Pancreas (tissue), 10 donors: ENCODE measurements around the gene TMOD1. TPM values are rescaled to one million over a fixed set of nuclear protein-coding genes. Genes with fewer than 3 reads are reported as not detected.

Source experiments
- ATAC-seq, 4 donors: fragments of 200-7000 bp; cut with Tn5 transposase; one replicate each; pipeline versions ENCODE4 v1.8.0 to v1.9.1; 2020; ENCODE audit warnings: mild to moderate bottlenecking in 4 of 4, moderate library complexity in 4 of 4
- DNase-seq, 6 donors: peaks; one replicate each; pipeline ENCODE4 v3.0.0-alpha.2; 2020
- FAIRE-seq: peaks from 2 replicates; lab custom pipeline; 2012; peaks lifted over from hg19 to GRCh38; lab: Jason Lieb, UNC
- H3K27ac ChIP-seq, 4 donors: fragments of 200-600 bp; sonication (generic); 1 replicate in 3 of 4; 2 replicates in 1 of 4; pipeline versions ENCODE4 v1.5.0 to v1.8.0; 2020
- H3K27me3 ChIP-seq, 4 donors: fragments of 200-600 bp; one replicate each; pipeline ENCODE4 v1.8.0; 2021
- H3K36me3 ChIP-seq, 3 donors: fragments of 200-600 bp; sonication (generic) in 1 of 3; one replicate each; pipeline versions ENCODE4 v1.5.0 to v1.8.0; 2020 to 2021
- H3K4me1 ChIP-seq, 3 donors: fragments of 200-600 bp; one replicate each; pipeline ENCODE4 v1.8.0; 2021
- H3K4me3 ChIP-seq, 4 donors: fragments of 200-600 bp; sonication (generic) in 2 of 4; one replicate each; pipeline versions ENCODE4 v1.5.0 to v1.8.0; 2020 to 2021
- H3K9me3 ChIP-seq, 4 donors: fragments of 200-600 bp; one replicate each; pipeline ENCODE4 v1.8.0; 2021
- CTCF ChIP-seq, 4 donors: fragments of 200-600 bp; sonication (generic) in 3 of 4; IDR thresholded peaks; one replicate each; pipeline versions ENCODE4 v1.5.0 to v1.8.0; 2021; ENCODE audit warnings: antibody characterized with exemption in 4 of 4
- WGBS, 2 donors: extraction: QIAGEN DNeasy Blood & Tissue Kit; methylation state at CpG; one replicate each; pipeline ENCODE4 v1.1.7; 2013; 5-methylcytosine and 5-hydroxymethylcytosine counted together
- intact Hi-C, 3 donors: fragments of 100-400 bp; cut with DNase I; formaldehyde crosslinking; loops; one replicate each; pipeline versions ENCODE4 v1.11.1 to v1.14.2; 2022
- polyA plus RNA-seq, 2 donors: library from polyadenylated mRNA; stranded (reverse); fragments of 200-250 nt; gene quantifications; one replicate each; pipeline ENCODE4 v1.2.3, GENCODE V29; 2013
- total RNA-seq, 6 donors: library from RNA; stranded (reverse); fragmentation: NEBNext Ultra II Directional in 4 of 6; extraction: Animal tissue kit (Norgen Biotek cat#: 25700) in 4 of 6; gene quantifications; one replicate each; pipeline versions ENCODE4 v1.2.1 to v1.2.4, GENCODE V29; 2021 to 2023
- donor health status: healthy with polysubstance abuse.
- donor health status: DM: no; HTN: no; CAD: no; lungs with moderate emphysema.
- donor health status: DM: no; HTN: no; CAD: no.
- donor health status: control.
- donor health status: control.
- donor health status: Bipolar disorder and iron deficiency.
- donor health status: DM: yes; HTN: yes; CAD: no.
- donor health status: DM: no; HTN: no; CAD: no.
- donor health status: DM: no; HTN: no; CAD: no.
- donor health status: DM: yes; HTN: yes; CAD: no.

The TMOD1 gene
- total and polyA plus RNA-seq, 8 donors, result 8.4 to 28.7 (median 12.3) TPM

- ATAC-seq, result peak; percentile 68 to 81 (median 77)
- intact Hi-C loops, result no loop called here
- Histone ChIP-seq H3K4me1 (peaks cover 0 to 15% (median 7%) of the 10 kb centered on the region in 3 donors), H3K27ac (peak overlapping the region in 3 of 4 donors; percentile 18 to 63 (median 39)), H3K27me3 (no peaks in the 10 kb centered on the region), H3K4me3 (no peak overlapping the region), H3K36me3 (no peaks in the 10 kb centered on the region), H3K9me3 (no peaks in the 10 kb centered on the region)
- peak in 4 of 6 donors; percentile 40 to 74 (median 59) for DNase-seq
- no peak for TF ChIP-seq CTCF (IDR thresholded peaks at IDR 0.05)
- WGBS, 2 donors, result 29 to 40% methylated on average over 7 of the region's 7 CpGs
- FAIRE-seq, result no peak
Measured at GRCh38 chr9:97557606-97558095, 56.2 kb downstream of the TMOD1 start.

DNA sequence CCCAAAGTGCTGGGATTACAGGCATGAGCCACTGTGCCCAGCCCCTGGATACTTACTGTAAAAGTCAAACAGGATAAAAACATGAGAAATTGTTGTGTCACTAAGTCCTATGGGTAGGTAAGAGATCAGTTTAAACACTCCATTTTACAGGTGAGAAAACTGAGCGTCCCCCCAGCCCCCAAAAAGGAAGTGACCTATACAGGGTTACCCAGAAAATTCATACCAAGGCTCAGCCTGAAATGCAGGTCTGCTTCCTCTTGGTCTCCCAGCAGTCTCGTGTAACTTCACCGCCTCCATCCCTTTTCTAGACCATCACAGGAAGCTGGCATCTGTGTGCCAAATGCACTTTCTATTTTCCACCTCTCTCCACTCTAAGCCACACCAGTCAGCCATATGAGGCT is 57.2 kb downstream of the TMOD1 start:
- ATAC-seq, result no peak
- Histone ChIP-seq H3K27me3 (no peaks in the 10 kb centered on the region), H3K36me3 (no peaks in the 10 kb centered on the region), H3K9me3 (no peaks in the 10 kb centered on the region), H3K27ac (no peak overlapping the region), H3K4me3 (no peak overlapping the region), H3K4me1 (peaks cover 0 to 15% (median 7%) of the 10 kb centered on the region in 3 donors)
- intact Hi-C loops, result no loop called here
- no peak for FAIRE-seq
- DNase-seq, result no peak
- no peak for TF ChIP-seq CTCF (IDR thresholded peaks at IDR 0.05)
- WGBS, 2 donors, result 88 to 90% methylated on average over 3 of the region's 3 CpGs

GRCh38 chr9:97559111-97559514 is 57.6 kb downstream of the TMOD1 start:
- no peak for FAIRE-seq
- H3K4me1 ChIP-seq, result peaks cover 0 to 15% (median 7%) of the 10 kb centered on the region in 3 donors
- H3K9me3 ChIP-seq, result no peaks in the 10 kb centered on the region
- no peak for ATAC-seq
- H3K36me3 ChIP-seq, result no peaks in the 10 kb centered on the region
- WGBS, 2 donors, result 89 to 91% methylated on average over 10 of the region's 10 CpGs
- no peak for TF ChIP-seq CTCF (IDR thresholded peaks at IDR 0.05)
- no peak overlapping the region for H3K4me3 ChIP-seq
- no peak for DNase-seq
- intact Hi-C loops, result no loop called here
- H3K27me3 ChIP-seq, result no peaks in the 10 kb centered on the region
- H3K27ac ChIP-seq, result no peak overlapping the region

DNA sequence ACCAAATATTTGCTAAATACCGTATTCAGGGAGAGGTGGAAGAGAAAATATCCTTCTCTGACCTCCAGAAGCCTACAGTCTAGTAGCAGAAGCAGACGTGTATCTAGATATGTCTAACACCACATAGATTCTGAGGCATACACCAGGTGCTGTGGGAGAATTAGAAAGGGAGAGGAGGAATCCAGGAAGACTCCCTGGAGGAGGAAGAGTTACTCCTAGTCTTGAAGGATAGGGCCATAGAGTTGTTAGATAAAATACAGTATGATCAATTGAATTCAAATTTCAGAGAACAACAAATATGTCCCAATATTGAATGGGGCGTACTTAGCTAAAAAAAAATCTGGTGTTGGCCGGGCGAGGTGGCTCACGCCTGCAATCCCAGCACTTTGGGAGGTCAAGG is 58.7 kb downstream of the TMOD1 start:
- no peaks in the 10 kb centered on the region for H3K36me3 ChIP-seq
- no peak for DNase-seq
- FAIRE-seq, result no peak
- intact Hi-C loops, result no loop called here
- no peak overlapping the region for H3K27ac ChIP-seq
- peaks cover 0 to 15% (median 7%) of the 10 kb centered on the region in 3 donors for H3K4me1 ChIP-seq
- H3K27me3 ChIP-seq, result no peaks in the 10 kb centered on the region
- TF ChIP-seq CTCF (IDR thresholded peaks at IDR 0.05), result no peak
- 82 to 96% methylated on average over 6 of the region's 6 CpGs for WGBS, 2 donors
- no peak for ATAC-seq
- H3K9me3 ChIP-seq, result no peaks in the 10 kb centered on the region
- H3K4me3 ChIP-seq, result no peak overlapping the region

- no peak for TF ChIP-seq CTCF (IDR thresholded peaks at IDR 0.05)
- no peaks in the 10 kb centered on the region for H3K9me3 ChIP-seq
- no peak for FAIRE-seq
- H3K4me3 ChIP-seq, result no peak overlapping the region
- intact Hi-C loops, result no loop called here
- peaks cover 0 to 15% (median 7%) of the 10 kb centered on the region in 3 donors for H3K4me1 ChIP-seq
- H3K36me3 ChIP-seq, result no peaks in the 10 kb centered on the region
- H3K27me3 ChIP-seq, result no peaks in the 10 kb centered on the region
- ATAC-seq, result no peak
- DNase-seq, result no peak
- no peak overlapping the region for H3K27ac ChIP-seq
Measured at GRCh38 chr9:97560851-97561250, 59.4 kb downstream of the TMOD1 start.
